ENCODE results near the gene YTHDC1. TPM values are rescaled to one million over a fixed set of nuclear protein-coding genes. Genes with fewer than 3 reads are reported as not detected.

The YTHDC1 gene
- total RNA-seq, 1 experiment from 2014 or later = 68.9 TPM

DNA sequence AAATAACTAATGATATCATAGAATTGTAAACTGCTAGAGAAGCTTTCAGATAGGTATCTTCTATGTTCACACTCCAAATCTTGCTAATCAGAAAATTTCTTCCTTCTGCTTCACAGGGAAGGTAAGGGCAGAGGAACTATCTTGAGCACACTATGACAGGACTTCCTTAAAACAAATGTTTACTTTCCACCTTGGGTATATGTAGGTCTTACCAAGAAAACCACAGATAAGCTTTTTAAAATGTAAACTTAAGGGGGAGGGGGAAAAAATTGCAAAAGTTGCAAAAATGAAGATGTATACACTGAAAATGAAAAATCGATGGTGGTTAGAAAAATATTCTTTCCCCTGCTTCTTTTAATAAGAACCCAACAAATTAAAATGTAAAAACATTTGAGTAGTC is 30.9 kb downstream of the YTHDC1 start:
- CTCF ChIA-PET = no interaction called here
- BruUV-seq (replicated peaks) = no TSS peak
- Histone ChIP-seq H3K9ac (ENCODE audit: low read length) (no peak overlapping the region), H3K9me3 (ENCODE audit: control insufficient read depth in 1 of 2, insufficient read depth in 1 of 2, low read depth in 1 of 2, low read length in 2 of 2) (no peaks in the 10 kb centered on the region), H4K20me1 (ENCODE audit: insufficient read depth) (no peaks in the 10 kb centered on the region), H3K27me3 (ENCODE audit: insufficient read depth, low read length) (no peaks in the 10 kb centered on the region), H3K36me3 (ENCODE audit: control insufficient read depth in 1 of 2, insufficient read depth in 2 of 2, low read length in 2 of 2) (peaks cover 65 to 79% of the 10 kb centered on the region in 2 experiments), H3K9me2 (ENCODE audit: insufficient read depth) (no peaks in the 10 kb centered on the region), H2AFZ (ENCODE audit: low read depth, low read length, poor library complexity, severe bottlenecking) (no peak overlapping the region), H3K27ac (ENCODE audit: low read depth, low read length) (no peak overlapping the region), H3K79me2 (ENCODE audit: insufficient read depth, low read length) (peaks cover 10% of the 10 kb centered on the region; the same call in 1 of the 2 replicates), H3K4me2 (ENCODE audit: low read length) (no peak overlapping the region), H3K4me1 (ENCODE audit: control insufficient read depth in 1 of 2, insufficient read depth in 2 of 2, low read length in 2 of 2) (no peaks in the 10 kb centered on the region), H3K4me3 (replicated peaks in 1 of 2; ENCODE audit: low read depth in 1 of 2, low read length in 2 of 2) (no peak overlapping the region)
- TF ChIP-seq SP1 (IDR thresholded peaks at IDR 0.05; ENCODE audit: low read depth) = no peak
- no peak for TF ChIP-seq JUND (IDR thresholded peaks at IDR 0.05)
- no peak for TF ChIP-seq RAD21 (IDR thresholded peaks at IDR 0.05; ENCODE audit: low read depth)
- TF ChIP-seq YY1 (IDR thresholded peaks at IDR 0.05; ENCODE audit: extremely low read depth, insufficient replicate concordance, low read depth, low read length) = no peak
- no peak for TF ChIP-seq TCF7L2 (IDR thresholded peaks at IDR 0.05; ENCODE audit: borderline replicate concordance, extremely low read depth, insufficient read depth, insufficient read length)
- TF ChIP-seq POLR2A (IDR thresholded peaks at IDR 0.05; ENCODE audit: borderline replicate concordance, extremely low read depth, insufficient read depth, insufficient read length) = no peak
- no peak for TF ChIP-seq ZNF274 (IDR thresholded peaks at IDR 0.05; ENCODE audit: low read depth, low read length)
- no peak for TF ChIP-seq FOSL1 (IDR thresholded peaks at IDR 0.05; ENCODE audit: low read depth)
- TF ChIP-seq MAX (IDR thresholded peaks at IDR 0.05) = no peak
- TF ChIP-seq EZH2 (IDR thresholded peaks at IDR 0.05) = no peak
- ATAC-seq (no peak), DNase-seq (ENCODE audit: low read depth, low spot score) (no peak)
- RAD21 ChIA-PET (ENCODE audit: low non-redundant PET in 1 of 2, low total read pairs in 2 of 2, uncharacterized antibody in 2 of 2, unreplicated experiment in 2 of 2) = no interaction called here
- POLR2A ChIA-PET = no interaction called here
- intact Hi-C loops (cut with micrococcal nuclease) = no loop called here

- H3K36me3 ChIP-seq (ENCODE audit: control insufficient read depth in 1 of 2, insufficient read depth in 2 of 2, low read length in 2 of 2) = peaks cover 60 to 73% of the 10 kb centered on the region in 2 experiments
- no peaks in the 10 kb centered on the region for H4K20me1 ChIP-seq (ENCODE audit: insufficient read depth)
- no peaks in the 10 kb centered on the region for H3K27me3 ChIP-seq (ENCODE audit: insufficient read depth, low read length)
- no peak overlapping the region for H2AFZ ChIP-seq (ENCODE audit: low read depth, low read length, poor library complexity, severe bottlenecking)
- H3K4me2 ChIP-seq (ENCODE audit: low read length) = no peak overlapping the region
- no peak for ATAC-seq
- H3K4me1 ChIP-seq (ENCODE audit: control insufficient read depth in 1 of 2, insufficient read depth in 2 of 2, low read length in 2 of 2) = no peaks in the 10 kb centered on the region
- H3K9ac ChIP-seq (ENCODE audit: low read length) = no peak overlapping the region
- no peak for DNase-seq (ENCODE audit: low read depth, low spot score)
- no TSS peak for BruUV-seq (replicated peaks)
- H3K4me3 ChIP-seq (replicated peaks in 1 of 2; ENCODE audit: low read depth in 1 of 2, low read length in 2 of 2) = no peak overlapping the region
- ChIA-PET CTCF (no interaction called here), RAD21 (ENCODE audit: low non-redundant PET in 1 of 2, low total read pairs in 2 of 2, uncharacterized antibody in 2 of 2, unreplicated experiment in 2 of 2) (no interaction called here), POLR2A (no interaction called here)
- no peak overlapping the region for H3K27ac ChIP-seq (ENCODE audit: low read depth, low read length)
- H3K9me3 ChIP-seq (ENCODE audit: control insufficient read depth in 1 of 2, insufficient read depth in 1 of 2, low read depth in 1 of 2, low read length in 2 of 2) = no peaks in the 10 kb centered on the region
- intact Hi-C loops (cut with micrococcal nuclease) = no loop called here
- TF ChIP-seq POLR2AphosphoS5 (IDR thresholded peaks at IDR 0.05; ENCODE audit: low read depth, low read length) (no peak), REST (IDR thresholded peaks at IDR 0.05; ENCODE audit: low read depth) (no peak), EZH2 (IDR thresholded peaks at IDR 0.05) (no peak), EGR1 (IDR thresholded peaks at IDR 0.05; ENCODE audit: low read depth) (no peak), ZFX (IDR thresholded peaks at IDR 0.05) (no peak), SIN3A (IDR thresholded peaks at IDR 0.05; ENCODE audit: low read depth) (no peak), TCF7L2 (IDR thresholded peaks at IDR 0.05; ENCODE audit: borderline replicate concordance, extremely low read depth, insufficient read depth, insufficient read length) (no peak), RAD21 (IDR thresholded peaks at IDR 0.05; ENCODE audit: low read depth) (no peak), ELF1 (IDR thresholded peaks at IDR 0.05; ENCODE audit: borderline replicate concordance, low read depth) (no peak)
- H3K79me2 ChIP-seq (ENCODE audit: insufficient read depth, low read length) = peaks cover 2% of the 10 kb centered on the region; the same call in 1 of the 2 replicates
- no peaks in the 10 kb centered on the region for H3K9me2 ChIP-seq (ENCODE audit: insufficient read depth)
Observed at GRCh38 chr4:68316193-68316969, 33.5 kb downstream of the YTHDC1 start.

Data from HCT116 (cell line).